ENCODE results near the gene NR1D2.

Gene NR1D2

GRCh38 chr3:23926246-23926645 is 18.8 kb upstream of the NR1D2 start:
- no peaks in the 10 kb centered on the region for H3K9me3 ChIP-seq (ENCODE audit: control insufficient read depth, insufficient read depth, low read depth, low read length)
- no peak overlapping the region for H3K4me3 ChIP-seq (ENCODE audit: low read depth, low read length)
- peaks cover 3 to 5% of the 10 kb centered on the region in 2 experiments; a peak in 2 of 3 replicates for H3K36me3 ChIP-seq (ENCODE audit: control insufficient read depth in 2 of 2, insufficient read depth in 1 of 2, low read length in 2 of 2)
- peak; percentile 79 for TF ChIP-seq ZNF513 (tag by site-specific recombination; IDR thresholded peaks at IDR 0.05)
- 0 out of 2 replicates have a peak, but pooled peaks have one; percentile 28 for TF ChIP-seq ZNF366 (tag by site-specific recombination; conservative IDR thresholded peaks at IDR 0.05)
- TF ChIP-seq YY2 (tag by site-specific recombination; IDR thresholded peaks at IDR 0.05) = no peak
- POLR2A ChIA-PET = interaction anchor here (1.2 kb wide), 1 partner anchor 9 kb away, joined by 14 read pairs; the partner anchor contains the start of genes NKIRAS1 and RPL15
- no peaks in the 10 kb centered on the region for H3K4me1 ChIP-seq (ENCODE audit: control insufficient read depth, insufficient read depth, low read length)
- H3K27ac ChIP-seq (ENCODE audit: extremely low read depth, low read depth, low read length) = no peak overlapping the region
- CTCF ChIA-PET = interaction anchor here (0.8 kb wide), 1 partner anchor 9 kb away, joined by 3 read pairs; no protein-coding TSS in a partner anchor

GRCh38 chr3:23926736-23927135 is 18.4 kb upstream of the NR1D2 start:
- Histone ChIP-seq H3K4me3 (ENCODE audit: low read depth, low read length) (no peak overlapping the region), H3K27ac (ENCODE audit: extremely low read depth, low read depth, low read length) (no peak overlapping the region), H3K9me3 (ENCODE audit: control insufficient read depth, insufficient read depth, low read depth, low read length) (no peaks in the 10 kb centered on the region), H3K4me1 (ENCODE audit: control insufficient read depth, insufficient read depth, low read length) (no peaks in the 10 kb centered on the region), H3K36me3 (ENCODE audit: control insufficient read depth in 2 of 2, insufficient read depth in 1 of 2, low read length in 2 of 2) (peaks cover 0 to under 1% of the 10 kb centered on the region in 2 experiments; a peak in 2 of 3 replicates)
- ChIA-PET POLR2A (interaction anchor here (3.0 kb wide), 1 partner anchor 10 kb away, joined by 15 read pairs; the partner anchor contains the start of genes NKIRAS1 and RPL15), CTCF (interaction anchor here (0.6 to 0.8 kb wide), 2 partner anchors 8 to 78 kb away, joined by 3 to 4 read pairs; no protein-coding TSS in a partner anchor)
- TF ChIP-seq ZNF423 (tag by site-specific recombination; IDR thresholded peaks at IDR 0.05) = no peak
- peak; percentile 22; the same call in 1 of the 2 replicates for TF ChIP-seq CTCF (tag by site-specific recombination; IDR thresholded peaks at IDR 0.05)

GRCh38 chr3:23928524-23928923 is 16.6 kb upstream of the NR1D2 start:
- CTCF ChIA-PET = interaction anchor here (0.6 kb wide), 1 partner anchor 1535 kb away, joined by 5 read pairs; no protein-coding TSS in a partner anchor
- POLR2A ChIA-PET = interaction anchor here (3.0 kb wide), 1 partner anchor 11 kb away, joined by 15 read pairs; the partner anchor contains the start of genes NKIRAS1 and RPL15
- H3K27ac ChIP-seq (ENCODE audit: extremely low read depth, low read depth, low read length) = no peak overlapping the region
- H3K36me3 ChIP-seq (ENCODE audit: control insufficient read depth in 2 of 2, insufficient read depth in 1 of 2, low read length in 2 of 2) = no peaks in the 10 kb centered on the region
- H3K9me3 ChIP-seq (ENCODE audit: control insufficient read depth, insufficient read depth, low read depth, low read length) = no peaks in the 10 kb centered on the region
- H3K4me3 ChIP-seq (ENCODE audit: low read depth, low read length) = no peak overlapping the region
- H3K4me1 ChIP-seq (ENCODE audit: control insufficient read depth, insufficient read depth, low read length) = no peaks in the 10 kb centered on the region
- TF ChIP-seq ZNF654 (tag by site-specific recombination; IDR thresholded peaks at IDR 0.05; ENCODE audit: low read depth) (0 out of 2 replicates have a peak, but pooled peaks have one; percentile 1), ZNF239 (tag by site-specific recombination; IDR thresholded peaks at IDR 0.05) (no peak), ZBTB17 (tag by site-specific recombination; IDR thresholded peaks at IDR 0.05) (peak; percentile 75), ZNF362 (tag by site-specific recombination; IDR thresholded peaks at IDR 0.05) (peak; percentile 83)

- ChIA-PET CTCF (no interaction called here), POLR2A (interaction anchor here (1.7 kb wide), 1 partner anchor 15 kb away, joined by 3 read pairs; the partner anchor contains the start of genes NKIRAS1 and RPL15)
- Histone ChIP-seq H3K4me1 (ENCODE audit: control insufficient read depth, insufficient read depth, low read length) (no peaks in the 10 kb centered on the region), H3K9me3 (ENCODE audit: control insufficient read depth, insufficient read depth, low read depth, low read length) (no peaks in the 10 kb centered on the region), H3K36me3 (ENCODE audit: control insufficient read depth in 2 of 2, insufficient read depth in 1 of 2, low read length in 2 of 2) (no peaks in the 10 kb centered on the region), H3K4me3 (ENCODE audit: low read depth, low read length) (no peak overlapping the region), H3K27ac (ENCODE audit: extremely low read depth, low read depth, low read length) (no peak overlapping the region)
- peak; percentile 43; the same call in 1 of the 2 replicates for TF ChIP-seq ZNF366 (tag by site-specific recombination; conservative IDR thresholded peaks at IDR 0.05)
- TF ChIP-seq CTCF (tag by site-specific recombination; IDR thresholded peaks at IDR 0.05) = no peak
- TF ChIP-seq PATZ1 (tag by site-specific recombination; IDR thresholded peaks at IDR 0.05) = no peak
- no peak for TF ChIP-seq TSHZ1 (tag by site-specific recombination; IDR thresholded peaks at IDR 0.05; ENCODE audit: borderline replicate concordance)
Observed at GRCh38 chr3:23931597-23931996, 13.5 kb upstream of the NR1D2 start.

Data from HEK293 (cell line).